Adrenal gland (tissue), 5 donors: ENCODE results near the gene AGL.

Source experiments
- POLR2A ChIP-seq, 2 donors: fragments of 450-650 bp; IDR thresholded peaks; one replicate each; pipeline ENCODE4 v1.6.1; 2017; ENCODE audit warnings: antibody characterized with exemption in 2 of 2, mild to moderate bottlenecking in 2 of 2, moderate library complexity in 1 of 2
- TF ChIP-seq, protein P1 (sequence below), 6 experiments: fragments of 450-650 bp in 4 of 6; fragments of 200-600 bp in 2 of 6; sonication (generic) in 1 of 6; IDR thresholded peaks; 1 replicate in 5 of 6; 2 replicates in 1 of 6; pipeline versions ENCODE4 v1.5.1 to v1.8.0; 2016 to 2021; ENCODE audit warnings: antibody characterized with exemption in 6 of 6, mild to moderate bottlenecking in 2 of 6, moderate library complexity in 1 of 6
- donor health status: DM: no; HTN: no; CAD: no.

DNA sequence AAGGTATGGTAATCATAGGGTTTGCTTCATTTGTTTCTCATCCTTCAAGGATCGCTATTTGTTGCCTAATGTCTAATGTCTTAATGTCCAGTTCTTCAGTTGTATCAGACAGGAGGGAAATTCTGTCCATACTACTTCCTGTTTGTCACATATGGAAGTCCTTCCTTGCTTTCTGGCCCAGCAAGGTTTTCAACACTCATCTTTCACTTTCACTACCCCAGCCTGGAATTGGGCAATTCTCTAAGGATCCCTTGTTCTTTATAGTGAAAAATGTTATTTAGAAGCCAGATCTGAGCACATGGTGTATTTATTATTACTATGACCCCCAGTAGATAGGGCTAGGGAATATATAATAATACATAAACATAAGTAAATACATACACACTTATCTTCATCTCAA, 69.1 kb downstream of the AGL start:
- TF ChIP-seq, protein P1, sequence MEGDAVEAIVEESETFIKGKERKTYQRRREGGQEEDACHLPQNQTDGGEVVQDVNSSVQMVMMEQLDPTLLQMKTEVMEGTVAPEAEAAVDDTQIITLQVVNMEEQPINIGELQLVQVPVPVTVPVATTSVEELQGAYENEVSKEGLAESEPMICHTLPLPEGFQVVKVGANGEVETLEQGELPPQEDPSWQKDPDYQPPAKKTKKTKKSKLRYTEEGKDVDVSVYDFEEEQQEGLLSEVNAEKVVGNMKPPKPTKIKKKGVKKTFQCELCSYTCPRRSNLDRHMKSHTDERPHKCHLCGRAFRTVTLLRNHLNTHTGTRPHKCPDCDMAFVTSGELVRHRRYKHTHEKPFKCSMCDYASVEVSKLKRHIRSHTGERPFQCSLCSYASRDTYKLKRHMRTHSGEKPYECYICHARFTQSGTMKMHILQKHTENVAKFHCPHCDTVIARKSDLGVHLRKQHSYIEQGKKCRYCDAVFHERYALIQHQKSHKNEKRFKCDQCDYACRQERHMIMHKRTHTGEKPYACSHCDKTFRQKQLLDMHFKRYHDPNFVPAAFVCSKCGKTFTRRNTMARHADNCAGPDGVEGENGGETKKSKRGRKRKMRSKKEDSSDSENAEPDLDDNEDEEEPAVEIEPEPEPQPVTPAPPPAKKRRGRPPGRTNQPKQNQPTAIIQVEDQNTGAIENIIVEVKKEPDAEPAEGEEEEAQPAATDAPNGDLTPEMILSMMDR (IDR thresholded peaks at IDR 0.05): no peak
- TF ChIP-seq POLR2A (IDR thresholded peaks at IDR 0.05): no peak
